IMR-90 (cell line): Measurements from ENCODE around the gene CCNA2. TPM values are rescaled to one million over a fixed set of nuclear protein-coding genes. Genes with fewer than 3 reads are reported as not detected.

Experiments used
- ATAC-seq: fragments of 200-7000 bp; cut with Tn5 transposase; 2 replicates; pipeline ENCODE4 v1.9.1; 2020; ENCODE audit warnings: low read depth, mild to moderate bottlenecking, moderate library complexity
- BruUV-seq: library from RNA; stranded (reverse); fragments of 400-500 nt; replicated peaks from 2 replicates; lab custom pipeline; 2021; lab: Mats Ljungman, UMichigan
- CTCF ChIA-PET: fragments of 300-600 bp; formaldehyde crosslinking; extraction: SDS; loops from one replicate; lab custom pipeline; 2021; ENCODE audit warnings: antibody characterized with exemption; lab: Yijun Ruan, JAX
- POLR2A ChIA-PET: fragments of 300-600 bp; sonication (Branson Sonifier 250); formaldehyde crosslinking; loops from one replicate; lab custom pipeline; 2022; ENCODE audit warnings: antibody characterized with exemption; ENCODE audit not compliant: unreplicated experiment; lab: Charles Lee
- DNase-seq: peaks from one replicate; pipeline ENCODE4 v3.0.0; 2013
- H2AFZ ChIP-seq: replicated peaks from 2 replicates; pipeline ENCODE3; 2013; ENCODE audit warnings: low read length, mild to moderate bottlenecking; ENCODE audit not compliant: poor library complexity
- H2AK5ac ChIP-seq: 2 replicates; pipeline ENCODE4 v1.6.1; 2013; ENCODE audit warnings: low read depth, low read length, inconsistent platforms
- H2AK9ac ChIP-seq: replicated peaks from 2 replicates; pipeline ENCODE3; 2013; ENCODE audit warnings: mild to moderate bottlenecking, low read depth, low read length, moderate library complexity; ENCODE audit not compliant: poor library complexity
- H2BK120ac ChIP-seq: 2 replicates; pipeline ENCODE4 v1.6.1; 2013; ENCODE audit warnings: low read depth, low read length, inconsistent platforms
- H2BK15ac ChIP-seq: 3 replicates; pipeline ENCODE4 v1.6.1; 2013; ENCODE audit warnings: low read depth, low read length, inconsistent platforms
- H2BK20ac ChIP-seq: 2 replicates; pipeline ENCODE4 v1.6.1; 2013; ENCODE audit warnings: low read depth, mild to moderate bottlenecking, inconsistent platforms, low read length, moderate library complexity
- H2BK5ac ChIP-seq: 2 replicates; pipeline ENCODE4 v1.6.1; 2013; ENCODE audit warnings: mild to moderate bottlenecking, low read depth, low read length, inconsistent platforms; ENCODE audit not compliant: poor library complexity, severe bottlenecking
- H3K14ac ChIP-seq: replicated peaks from 2 replicates; pipeline ENCODE4 v1.6.1; 2013; ENCODE audit warnings: low read depth, low read length, inconsistent platforms
- H3K18ac ChIP-seq: 2 replicates; pipeline ENCODE4 v1.6.1; 2013; ENCODE audit warnings: low read depth, low read length, control low read depth
- H3K23ac ChIP-seq: 2 replicates; pipeline ENCODE4 v1.6.1; 2013; ENCODE audit warnings: low read depth, low read length, inconsistent platforms
- H3K27ac ChIP-seq: 2 replicates; pipeline ENCODE4 v1.5.1; 2013; ENCODE audit warnings: mild to moderate bottlenecking, control low read depth, low read length; ENCODE audit not compliant: insufficient read depth
- H3K27me3 ChIP-seq: 2 replicates; pipeline ENCODE4 v1.6.1; 2013; ENCODE audit warnings: low read length; ENCODE audit not compliant: control insufficient read depth, insufficient read depth
- H3K36me3 ChIP-seq: 2 replicates; pipeline ENCODE4 v1.6.1; 2013; ENCODE audit warnings: low read length, mixed read lengths; ENCODE audit not compliant: control insufficient read depth, insufficient read depth
- H3K4ac ChIP-seq: 2 replicates; pipeline ENCODE4 v1.6.1; 2013; ENCODE audit warnings: low read depth, low read length, inconsistent platforms
- H3K4me1 ChIP-seq: 2 replicates; pipeline ENCODE4 v1.6.1; 2013; ENCODE audit warnings: low read length, mixed read lengths; ENCODE audit not compliant: control insufficient read depth, insufficient read depth
- H3K4me2 ChIP-seq: 2 replicates; pipeline ENCODE4 v1.6.1; 2013; ENCODE audit warnings: low read depth, mild to moderate bottlenecking, control low read depth, low read length, moderate library complexity
- H3K4me3 ChIP-seq: 2 replicates; pipeline ENCODE4 v1.5.1; 2013; ENCODE audit warnings: low read depth, mild to moderate bottlenecking, control low read depth, low read length, moderate library complexity; ENCODE audit not compliant: insufficient read depth
- H3K56ac ChIP-seq: 2 replicates; pipeline ENCODE4 v1.6.1; 2013; ENCODE audit warnings: low read length, inconsistent platforms; ENCODE audit not compliant: insufficient read depth; ENCODE audit errors: extremely low read depth
- H3K79me1 ChIP-seq, 2 experiments: 2 replicates each; pipeline ENCODE4 v1.6.1; 2013; ENCODE audit warnings: low read length in 2 of 2, inconsistent platforms in 1 of 2, low read depth in 1 of 2
- H3K9ac ChIP-seq: 2 replicates; pipeline ENCODE4 v1.6.1; 2013; ENCODE audit warnings: low read depth, low read length, control low read depth
- H3K9me1 ChIP-seq: 2 replicates; pipeline ENCODE4 v1.6.1; 2013; ENCODE audit warnings: low read length, inconsistent platforms; ENCODE audit not compliant: insufficient read depth
- H3K9me3 ChIP-seq: 2 replicates; pipeline ENCODE4 v1.6.1; 2013; ENCODE audit warnings: low read length; ENCODE audit not compliant: control insufficient read depth, insufficient read depth
- H4K20me1 ChIP-seq: 2 replicates; pipeline ENCODE4 v1.6.1; 2013; ENCODE audit warnings: low read length, inconsistent platforms; ENCODE audit not compliant: insufficient read depth
- H4K5ac ChIP-seq: 2 replicates; pipeline ENCODE4 v1.6.1; 2013; ENCODE audit warnings: mild to moderate bottlenecking, low read depth, low read length, control low read depth
- H4K8ac ChIP-seq, 2 experiments: 2 replicates each; pipeline ENCODE4 v1.6.1; 2013; ENCODE audit warnings: low read depth in 2 of 2, low read length in 2 of 2, control low read depth in 1 of 2, inconsistent platforms in 1 of 2
- H4K91ac ChIP-seq: 2 replicates; pipeline ENCODE4 v1.6.1; 2013; ENCODE audit warnings: low read depth, low read length, inconsistent platforms; ENCODE audit not compliant: insufficient read depth
- BHLHE40 ChIP-seq: fragments of 150-350 bp; IDR thresholded peaks from 2 replicates; pipeline ENCODE4 v1.6.1; 2016; ENCODE audit warnings: mild to moderate bottlenecking, low read depth, low read length
- CEBPB ChIP-seq: IDR thresholded peaks from 2 replicates; pipeline ENCODE4 v1.6.1; 2012; ENCODE audit warnings: low read depth, low read length, improper control_type of control experiment
- CHD1 ChIP-seq: IDR thresholded peaks from 2 replicates; pipeline ENCODE4 v1.6.1; 2012; ENCODE audit warnings: low read depth, low read length, improper control_type of control experiment
- CTCF ChIP-seq: conservative IDR thresholded peaks from 2 replicates; pipeline ENCODE4 v1.5.1; 2012; ENCODE audit warnings: mild to moderate bottlenecking, low read depth, low read length, improper control_type of control experiment
- ELK1 ChIP-seq: fragments of 150-350 bp; IDR thresholded peaks from 2 replicates; pipeline ENCODE4 v1.6.1; 2016; ENCODE audit warnings: low read depth, mild to moderate bottlenecking, low read length, moderate library complexity, borderline replicate concordance
- FOS ChIP-seq: fragments of 150-350 bp; IDR thresholded peaks from 2 replicates; pipeline ENCODE4 v1.6.1; 2016; ENCODE audit warnings: low read depth, low read length
- MAFK ChIP-seq: IDR thresholded peaks from 2 replicates; pipeline ENCODE4 v1.6.1; 2012; ENCODE audit warnings: low read depth, low read length, improper control_type of control experiment
- MAZ ChIP-seq: IDR thresholded peaks from 2 replicates; pipeline ENCODE4 v1.6.1; 2012; ENCODE audit warnings: low read depth, mild to moderate bottlenecking, low read length, improper control_type of control experiment, moderate library complexity, borderline replicate concordance
- MXI1 ChIP-seq: IDR thresholded peaks from 2 replicates; pipeline ENCODE4 v1.6.1; 2012; ENCODE audit warnings: low read depth, mild to moderate bottlenecking, low read length, moderate library complexity, borderline replicate concordance
- NFE2L2 ChIP-seq: fragments of 150-350 bp; IDR thresholded peaks from 2 replicates; pipeline ENCODE4 v1.6.1; 2016; ENCODE audit warnings: low read depth, mild to moderate bottlenecking, low read length
- POLR2A ChIP-seq: IDR thresholded peaks from 2 replicates; pipeline ENCODE4 v1.6.1; 2012; ENCODE audit warnings: mild to moderate bottlenecking, low read depth, low read length
- RAD21 ChIP-seq: IDR thresholded peaks from 2 replicates; pipeline ENCODE4 v1.6.1; 2012; ENCODE audit warnings: low read length, improper control_type of control experiment
- RCOR1 ChIP-seq: IDR thresholded peaks from 2 replicates; pipeline ENCODE4 v1.6.1; 2012; ENCODE audit warnings: mild to moderate bottlenecking, low read length, improper control_type of control experiment; ENCODE audit not compliant: insufficient replicate concordance
- RFX5 ChIP-seq: IDR thresholded peaks from 2 replicates; pipeline ENCODE4 v1.8.0; 2012; ENCODE audit warnings: low read depth, mild to moderate bottlenecking, low read length, moderate library complexity
- SMC3 ChIP-seq: fragments of 150-350 bp; IDR thresholded peaks from 2 replicates; pipeline ENCODE4 v1.6.1; 2016; ENCODE audit warnings: low read depth, mild to moderate bottlenecking, antibody characterized with exemption, low read length, moderate library complexity
- USF2 ChIP-seq: fragments of 150-350 bp; IDR thresholded peaks from 2 replicates; pipeline ENCODE4 v1.6.1; 2017; ENCODE audit warnings: mild to moderate bottlenecking, antibody characterized with exemption, low read length, low read depth
- dilution Hi-C: fragments of 300-500 bp; cut with HindIII; formaldehyde crosslinking; loops from one replicate; pipeline ENCODE4 v1.14.3; 2018; ENCODE audit warnings: low sequenced_read_pairs; ENCODE audit not compliant: unreplicated experiment
- in situ Hi-C: fragments of 300-500 bp; cut with MboI; formaldehyde crosslinking; loops from 3 replicates; pipeline ENCODE4 v1.14.3; 2019; ENCODE audit warnings: low sequenced_read_pairs, inconsistent platforms, mixed read lengths
- intact Hi-C: fragments of 100-400 bp; cut with micrococcal nuclease; formaldehyde crosslinking; loops from 2 replicates; pipeline ENCODE4 v1.10.0; 2022
- polyA plus RNA-seq, 3 experiments: library from polyadenylated mRNA; depleted of rRNA; stranded (reverse); fragments of >200 nt; gene quantifications; 2 replicates each; pipeline ENCODE4 v1.2.3, GENCODE V29; 2012; ENCODE audit warnings: low replicate concordance in 1 of 3
- total RNA-seq: library from RNA; depleted of rRNA; stranded (reverse); fragments of >200 nt; gene quantifications from 2 replicates; pipeline ENCODE4 v1.2.3, GENCODE V29; 2012

The CCNA2 gene
- total and polyA plus RNA-seq, 2 of the 4 experiments (the other 2 are of a cell fraction), result 22.8 to 54.3 TPM

- CTCF ChIA-PET, result interaction anchor here (1.3 kb wide), 1 partner anchor 10 kb away, joined by 3 read pairs; the partner anchor contains the start of gene BBS7
Observed at GRCh38 chr4:121860121-121860520, 36.4 kb upstream of the CCNA2 start.

More at GRCh38 chr4:121860121-121860520, 36.4 kb upstream of the CCNA2 start:
- Histone ChIP-seq H2AK9ac (no peak overlapping the region), H3K9me1 (no peaks in the 10 kb centered on the region), H3K4me3 (no peak overlapping the region), H3K27ac (no peak overlapping the region), H3K14ac (no peak overlapping the region), H3K4me1 (no peaks in the 10 kb centered on the region), H4K20me1 (no peaks in the 10 kb centered on the region), H3K18ac (no peak overlapping the region), H2AFZ (no peak overlapping the region), H4K8ac (no peak overlapping the region), H4K91ac (no peak overlapping the region), H3K23ac (no peak overlapping the region), H4K5ac (no peak overlapping the region), H3K9me3 (no peaks in the 10 kb centered on the region), H2BK120ac (no peak overlapping the region), H3K36me3 (peaks cover 11% of the 10 kb centered on the region), H3K9ac (no peak overlapping the region), H3K4ac (no peak overlapping the region), H3K79me1 (peaks cover 6 to 8% of the 10 kb centered on the region in 2 experiments; a peak in 3 of 4 replicates), H2BK5ac (no peak overlapping the region), H3K4me2 (no peak overlapping the region), H3K27me3 (no peaks in the 10 kb centered on the region), H3K56ac (no peak overlapping the region), H2BK20ac (no peak overlapping the region), H2BK15ac (no peak overlapping the region), H2AK5ac (no peak overlapping the region)
- intact Hi-C loops, result no loop called here
- TF ChIP-seq CHD1 (no peak), BHLHE40 (no peak), POLR2A (no peak), MAFK (no peak), MXI1 (no peak), MAZ (no peak), FOS (no peak), RAD21 (no peak), SMC3 (no peak), CEBPB (no peak), USF2 (no peak), CTCF (no peak), ELK1 (no peak), RFX5 (no peak), NFE2L2 (no peak), RCOR1 (no peak)
- no TSS peak for BruUV-seq
- ATAC-seq (no peak), DNase-seq (peak; percentile 12)
- dilution Hi-C loops, result no loop called here
- POLR2A ChIA-PET, result no interaction called here
- in situ Hi-C loops, result no loop called here
